ENCODE measurements around the gene RGR. TPM values are rescaled to one million over a fixed set of nuclear protein-coding genes. Genes with fewer than 3 reads are reported as not detected.

Gene RGR
- total RNA-seq, 1 experiment from 2014 or later, result not detected

GRCh38 chr10:84197643-84198042 is 47.2 kb upstream of the RGR start:
- no peaks in the 10 kb centered on the region for H3K9me2 ChIP-seq (ENCODE audit: insufficient read depth)
- no peak overlapping the region for H3K4me2 ChIP-seq (ENCODE audit: low read length)
- H3K27me3 ChIP-seq (ENCODE audit: insufficient read depth, low read length), result peaks cover 19% of the 10 kb centered on the region
- intact Hi-C loops (cut with micrococcal nuclease), result no loop called here
- no peaks in the 10 kb centered on the region for H3K79me2 ChIP-seq (ENCODE audit: insufficient read depth, low read length)
- H4K20me1 ChIP-seq (ENCODE audit: insufficient read depth), result no peaks in the 10 kb centered on the region
- ChIA-PET RAD21 (ENCODE audit: low non-redundant PET in 1 of 2, low total read pairs in 2 of 2, uncharacterized antibody in 2 of 2, unreplicated experiment in 2 of 2) (no interaction called here), CTCF (no interaction called here), POLR2A (no interaction called here)
- TF ChIP-seq SP1 (IDR thresholded peaks at IDR 0.05; ENCODE audit: low read depth) (no peak), ATF3 (IDR thresholded peaks at IDR 0.05) (no peak), EZH2 (IDR thresholded peaks at IDR 0.05) (no peak), JUND (IDR thresholded peaks at IDR 0.05) (no peak), SRF (IDR thresholded peaks at IDR 0.05; ENCODE audit: low read depth) (no peak), CTCF (IDR thresholded peaks at IDR 0.05 in 2 of 3, conservative IDR thresholded peaks at IDR 0.05 in 1 of 3; ENCODE audit: borderline replicate concordance in 1 of 3, insufficient read depth in 1 of 3, low read depth in 2 of 3, low read length in 2 of 3) (no peak), ZNF274 (IDR thresholded peaks at IDR 0.05; ENCODE audit: low read depth, low read length) (no peak)
- H3K9ac ChIP-seq (ENCODE audit: low read length), result no peak overlapping the region
- no peak for DNase-seq (ENCODE audit: low read depth, low spot score)
- H3K4me3 ChIP-seq (replicated peaks in 1 of 2; ENCODE audit: low read depth in 1 of 2, low read length in 2 of 2), result no peak overlapping the region
- ATAC-seq, result no peak
- no peaks in the 10 kb centered on the region for H3K4me1 ChIP-seq (ENCODE audit: control insufficient read depth in 1 of 2, insufficient read depth in 2 of 2, low read length in 2 of 2)
- no TSS peak for BruUV-seq (replicated peaks)
- no peak overlapping the region for H3K27ac ChIP-seq (ENCODE audit: low read depth, low read length)
- H2AFZ ChIP-seq (ENCODE audit: low read depth, low read length, poor library complexity, severe bottlenecking), result no peak overlapping the region
- H3K9me3 ChIP-seq (ENCODE audit: control insufficient read depth in 1 of 2, insufficient read depth in 1 of 2, low read depth in 1 of 2, low read length in 2 of 2), result no peaks in the 10 kb centered on the region
- H3K36me3 ChIP-seq (ENCODE audit: control insufficient read depth in 1 of 2, insufficient read depth in 2 of 2, low read length in 2 of 2), result no peaks in the 10 kb centered on the region

GRCh38 chr10:84198206-84198915 is 46.5 kb upstream of the RGR start:
- TF ChIP-seq ELF1 (IDR thresholded peaks at IDR 0.05; ENCODE audit: borderline replicate concordance, low read depth), result no peak
- TF ChIP-seq POLR2A (IDR thresholded peaks at IDR 0.05; ENCODE audit: borderline replicate concordance, extremely low read depth, insufficient read depth, insufficient read length), result no peak
- POLR2A ChIA-PET, result no interaction called here

More at GRCh38 chr10:84198206-84198915, 46.5 kb upstream of the RGR start:
- BruUV-seq (replicated peaks), result no TSS peak
- Histone ChIP-seq H3K27ac (ENCODE audit: low read depth, low read length) (no peak overlapping the region), H2AFZ (ENCODE audit: low read depth, low read length, poor library complexity, severe bottlenecking) (no peak overlapping the region), H3K79me2 (ENCODE audit: insufficient read depth, low read length) (no peaks in the 10 kb centered on the region), H3K4me1 (ENCODE audit: control insufficient read depth in 1 of 2, insufficient read depth in 2 of 2, low read length in 2 of 2) (no peaks in the 10 kb centered on the region), H3K9ac (ENCODE audit: low read length) (no peak overlapping the region), H3K27me3 (ENCODE audit: insufficient read depth, low read length) (peaks cover 19% of the 10 kb centered on the region), H4K20me1 (ENCODE audit: insufficient read depth) (no peaks in the 10 kb centered on the region), H3K36me3 (ENCODE audit: control insufficient read depth in 1 of 2, insufficient read depth in 2 of 2, low read length in 2 of 2) (no peaks in the 10 kb centered on the region), H3K9me2 (ENCODE audit: insufficient read depth) (no peaks in the 10 kb centered on the region), H3K9me3 (ENCODE audit: control insufficient read depth in 1 of 2, insufficient read depth in 1 of 2, low read depth in 1 of 2, low read length in 2 of 2) (no peaks in the 10 kb centered on the region), H3K4me2 (ENCODE audit: low read length) (no peak overlapping the region), H3K4me3 (replicated peaks in 1 of 2; ENCODE audit: low read depth in 1 of 2, low read length in 2 of 2) (no peak overlapping the region)
- ATAC-seq (no peak), DNase-seq (ENCODE audit: low read depth, low spot score) (no peak)
- CTCF ChIA-PET, result no interaction called here
- intact Hi-C loops (cut with micrococcal nuclease), result no loop called here
- RAD21 ChIA-PET (ENCODE audit: low non-redundant PET in 1 of 2, low total read pairs in 2 of 2, uncharacterized antibody in 2 of 2, unreplicated experiment in 2 of 2), result no interaction called here

All from HCT116 (cell line).